HL-60 (cell line): ENCODE data around the gene RDX.

Experiments
- CTCF ChIP-seq: IDR thresholded peaks from one replicate; pipeline ENCODE4 v1.5.1; 2011; ENCODE audit warnings: low read length, control low read depth, inconsistent platforms; ENCODE audit not compliant: insufficient read depth
- GABPA ChIP-seq: IDR thresholded peaks from 2 replicates; pipeline ENCODE4 v1.6.1; 2012; ENCODE audit warnings: low read depth
- POLR2AphosphoS5 ChIP-seq: IDR thresholded peaks from 2 replicates; pipeline ENCODE4 v1.6.1; 2012; ENCODE audit warnings: low read depth

GRCh38 chr11:110186867-110187266, 109.5 kb downstream of the RDX start:
- no peak for TF ChIP-seq CTCF
- TF ChIP-seq POLR2AphosphoS5, result no peak
- TF ChIP-seq GABPA, result no peak
